CD14-positive monocyte (primary cell): ENCODE results near the gene FHOD3. TPM values are rescaled to one million over a fixed set of nuclear protein-coding genes. Genes with fewer than 3 reads are reported as not detected.

Experiments used
- DNase-seq, 3 donors: peaks; one replicate each; pipeline ENCODE4 v3.0.0-alpha.2; 2011 to 2022
- H2AFZ ChIP-seq: 2 replicates; pipeline ENCODE4 v1.6.0; 2012; ENCODE audit warnings: mild to moderate bottlenecking, low read depth, low read length, inconsistent platforms; ENCODE audit not compliant: insufficient read depth, poor library complexity, severe bottlenecking
- H3K27ac ChIP-seq, 2 donors: 1 replicate in 1 of 2; 2 replicates in 1 of 2; pipeline ENCODE4 v1.5.1; 2012 to 2013; ENCODE audit warnings: low read length in 2 of 2, control low read depth in 1 of 2, inconsistent platforms in 1 of 2, low read depth in 1 of 2, mild to moderate bottlenecking in 1 of 2
- H3K27me3 ChIP-seq, 2 donors: one replicate each; pipeline versions ENCODE4 v1.6.0 to v1.6.1; 2011 to 2013; ENCODE audit warnings: low read length in 2 of 2; ENCODE audit not compliant: control insufficient read depth in 2 of 2, insufficient read depth in 2 of 2
- H3K36me3 ChIP-seq, 2 donors: replicated peaks in 1 of 2; 1 replicate in 1 of 2; 2 replicates in 1 of 2; pipeline versions ENCODE4 v1.5.1 to v1.6.1; 2012 to 2013; ENCODE audit warnings: low read length in 2 of 2, control low read depth in 1 of 2, inconsistent platforms in 1 of 2, mild to moderate bottlenecking in 1 of 2; ENCODE audit not compliant: insufficient read depth in 2 of 2, control insufficient read depth in 1 of 2
- H3K4me1 ChIP-seq, 2 donors: 1 replicate in 1 of 2; 2 replicates in 1 of 2; pipeline versions ENCODE4 v1.5.1 to v1.6.1; 2012 to 2013; ENCODE audit warnings: low read length in 2 of 2, control low read depth in 1 of 2, inconsistent platforms in 1 of 2, mild to moderate bottlenecking in 1 of 2, moderate library complexity in 1 of 2; ENCODE audit not compliant: insufficient read depth in 2 of 2, control insufficient read depth in 1 of 2
- H3K4me2 ChIP-seq: replicated peaks from 2 replicates; pipeline ENCODE3; 2012; ENCODE audit warnings: low read length, moderate library complexity, mild to moderate bottlenecking; ENCODE audit not compliant: poor library complexity, severe bottlenecking; ENCODE audit errors: extremely low read depth
- H3K4me3 ChIP-seq, 3 experiments: fragments of 200-600 bp in 1 of 3; sonication (generic) in 1 of 3; replicated peaks in 1 of 3; 1 replicate in 2 of 3; 2 replicates in 1 of 3; pipeline ENCODE4 v1.5.1; 2011 to 2013; ENCODE audit warnings: low read length in 3 of 3, mild to moderate bottlenecking in 3 of 3, control low read depth in 2 of 3, low read depth in 2 of 3, inconsistent platforms in 1 of 3, moderate library complexity in 1 of 3
- H3K79me2 ChIP-seq: 2 replicates; pipeline ENCODE4 v1.6.0; 2012; ENCODE audit warnings: mild to moderate bottlenecking, control low read depth, inconsistent platforms, low read length, moderate library complexity; ENCODE audit not compliant: insufficient read depth
- H3K9ac ChIP-seq: 2 replicates; pipeline ENCODE4 v1.6.0; 2017; ENCODE audit warnings: low read length, mild to moderate bottlenecking; ENCODE audit not compliant: insufficient read depth, poor library complexity, severe bottlenecking
- H3K9me3 ChIP-seq, 2 donors: replicated peaks in 1 of 2; 1 replicate in 1 of 2; 2 replicates in 1 of 2; pipeline versions ENCODE4 v1.5.1 to v1.6.1; 2012 to 2013; ENCODE audit warnings: low read length in 2 of 2, control low read depth in 1 of 2; ENCODE audit not compliant: control insufficient read depth in 1 of 2, insufficient read depth in 1 of 2
- H4K20me1 ChIP-seq: 2 replicates; pipeline ENCODE4 v1.6.0; 2012; ENCODE audit warnings: mild to moderate bottlenecking, low read length, control low read depth, moderate library complexity; ENCODE audit not compliant: insufficient read depth
- H3K27ac Mint-ChIP-seq, 7 donors: one replicate each; pipeline ENCODE4 v1.8.0; 2020; ENCODE audit warnings: mild to moderate bottlenecking in 7 of 7, mixed read lengths in 7 of 7, moderate library complexity in 6 of 7, inconsistent platforms in 2 of 7
- H3K27me3 Mint-ChIP-seq, 3 donors: one replicate each; pipeline ENCODE4 v1.8.0; 2021 to 2022; ENCODE audit warnings: low read depth in 3 of 3, mild to moderate bottlenecking in 3 of 3, mixed read lengths in 3 of 3, moderate library complexity in 3 of 3, inconsistent platforms in 1 of 3
- H3K36me3 Mint-ChIP-seq, 2 donors: one replicate each; pipeline ENCODE4 v1.8.0; 2020; ENCODE audit warnings: mixed read lengths in 2 of 2, inconsistent platforms in 1 of 2, mild to moderate bottlenecking in 1 of 2
- H3K4me1 Mint-ChIP-seq: one replicate; pipeline ENCODE4 v1.8.0; 2020; ENCODE audit warnings: mild to moderate bottlenecking, mixed read lengths
- H3K4me3 Mint-ChIP-seq, 2 donors: one replicate each; pipeline ENCODE4 v1.8.0; 2020; ENCODE audit warnings: mild to moderate bottlenecking in 2 of 2, mixed read lengths in 2 of 2, moderate library complexity in 1 of 2
- H3K9me3 Mint-ChIP-seq, 7 donors: one replicate each; pipeline ENCODE4 v1.8.0; 2020 to 2022; ENCODE audit warnings: mixed read lengths in 7 of 7, mild to moderate bottlenecking in 6 of 7, moderate library complexity in 6 of 7, inconsistent platforms in 2 of 7
- WGBS: methylation state at CpG from one replicate; pipeline ENCODE4 v1.1.5; 2013; ENCODE audit warnings: missing lambda C conversion rate; ENCODE audit not compliant: insufficient coverage; 5-methylcytosine and 5-hydroxymethylcytosine counted together
- intact Hi-C, 2 donors: fragments of 100-400 bp; cut with micrococcal nuclease; formaldehyde crosslinking; loops; one replicate each; pipeline versions ENCODE4 v1.15.0 to v1.15.1; 2023
- polyA plus RNA-seq, 3 donors: library from polyadenylated mRNA; depleted of rRNA in 1 of 3; unstranded in 2 of 3; stranded (reverse) in 1 of 3; fragments of 300-500 nt in 2 of 3; fragments of >200 nt in 1 of 3; fragmentation: Illumina TruSeq in 2 of 3; gene quantifications; 1 replicate in 2 of 3; 2 replicates in 1 of 3; pipeline ENCODE4 v1.2.3, GENCODE V29; 2012 to 2021
- TF ChIP-seq, protein P1 (sequence below): fragments of 200-600 bp; IDR thresholded peaks from one replicate; pipeline ENCODE4 v1.8.0; 2022; ENCODE audit warnings: antibody characterized with exemption, mild to moderate bottlenecking

FHOD3 gene
- polyA plus RNA-seq, 3 donors: not detected

DNA sequence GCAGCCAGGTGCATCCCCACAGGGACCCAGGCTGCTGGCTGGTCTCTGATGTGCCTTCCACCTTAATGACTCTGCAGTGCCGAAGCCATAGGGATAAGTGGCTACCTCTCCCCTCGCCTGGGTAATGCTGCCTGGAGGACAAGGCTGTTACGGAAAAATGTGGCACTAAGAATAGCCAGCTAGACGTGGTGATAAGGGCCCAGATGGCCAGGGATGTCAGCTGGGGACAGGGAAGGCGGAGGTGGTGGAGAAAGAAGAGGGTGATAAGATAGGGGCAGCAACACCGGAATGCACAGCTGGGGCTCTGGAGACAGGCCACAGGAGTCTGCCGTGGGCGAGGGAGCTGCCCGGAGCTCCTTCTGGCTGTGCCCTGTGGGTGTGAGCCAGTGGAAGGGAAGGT is 170.6 kb downstream of the FHOD3 start:
- no peak overlapping the region for H3K27ac Mint-ChIP-seq
- intact Hi-C loops: no loop called here

DNA sequence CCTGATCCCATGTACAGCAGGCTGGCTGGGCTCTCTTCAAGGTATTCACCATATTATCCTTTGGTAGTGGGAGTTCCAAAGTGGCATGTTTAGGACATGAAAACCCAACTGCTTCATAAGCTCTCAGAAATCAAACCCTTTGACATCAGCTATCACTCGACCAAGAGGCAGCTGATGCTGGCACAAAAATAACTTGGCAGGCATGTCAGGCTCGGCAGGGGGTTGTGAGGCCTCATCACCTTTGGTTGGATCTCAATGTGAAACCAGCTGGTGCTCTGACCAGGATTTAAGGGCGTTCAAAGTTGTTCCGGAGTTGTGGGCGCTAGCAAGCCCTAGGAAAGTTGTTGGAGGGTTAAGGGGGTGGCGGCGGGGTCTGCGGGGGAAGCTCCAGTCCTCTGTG is 171.9 kb downstream of the FHOD3 start:
- Histone ChIP-seq H3K9me3 (no peaks in the 10 kb centered on the region), H3K27ac (no peak overlapping the region), H3K4me3 (no peak overlapping the region), H2AFZ (no peak overlapping the region), H3K4me1 (no peaks in the 10 kb centered on the region), H3K79me2 (no peaks in the 10 kb centered on the region), H4K20me1 (no peaks in the 10 kb centered on the region), H3K4me2 (no peak overlapping the region), H3K9ac (no peak overlapping the region), H3K27me3 (no peaks in the 10 kb centered on the region), H3K36me3 (no peaks in the 10 kb centered on the region)
- H3K36me3 Mint-ChIP-seq: no peaks in the 10 kb centered on the region
- H3K27me3 Mint-ChIP-seq: peaks cover 0 to 2% (median 0%) of the 10 kb centered on the region in 3 donors
- H3K27ac Mint-ChIP-seq: no peak overlapping the region
- WGBS: 90% methylated on average over 3 of the region's 8 CpGs
- H3K4me1 Mint-ChIP-seq: no peaks in the 10 kb centered on the region
- H3K4me3 Mint-ChIP-seq: no peak overlapping the region
- peaks cover 0 to 3% (median 0%) of the 10 kb centered on the region in 7 donors for H3K9me3 Mint-ChIP-seq
- intact Hi-C loops: no loop called here
- TF ChIP-seq, protein P1, sequence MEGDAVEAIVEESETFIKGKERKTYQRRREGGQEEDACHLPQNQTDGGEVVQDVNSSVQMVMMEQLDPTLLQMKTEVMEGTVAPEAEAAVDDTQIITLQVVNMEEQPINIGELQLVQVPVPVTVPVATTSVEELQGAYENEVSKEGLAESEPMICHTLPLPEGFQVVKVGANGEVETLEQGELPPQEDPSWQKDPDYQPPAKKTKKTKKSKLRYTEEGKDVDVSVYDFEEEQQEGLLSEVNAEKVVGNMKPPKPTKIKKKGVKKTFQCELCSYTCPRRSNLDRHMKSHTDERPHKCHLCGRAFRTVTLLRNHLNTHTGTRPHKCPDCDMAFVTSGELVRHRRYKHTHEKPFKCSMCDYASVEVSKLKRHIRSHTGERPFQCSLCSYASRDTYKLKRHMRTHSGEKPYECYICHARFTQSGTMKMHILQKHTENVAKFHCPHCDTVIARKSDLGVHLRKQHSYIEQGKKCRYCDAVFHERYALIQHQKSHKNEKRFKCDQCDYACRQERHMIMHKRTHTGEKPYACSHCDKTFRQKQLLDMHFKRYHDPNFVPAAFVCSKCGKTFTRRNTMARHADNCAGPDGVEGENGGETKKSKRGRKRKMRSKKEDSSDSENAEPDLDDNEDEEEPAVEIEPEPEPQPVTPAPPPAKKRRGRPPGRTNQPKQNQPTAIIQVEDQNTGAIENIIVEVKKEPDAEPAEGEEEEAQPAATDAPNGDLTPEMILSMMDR: no peak
- DNase-seq: no peak

More for the DNA sequence above, 170.6 kb downstream of the FHOD3 start:
- no peak overlapping the region for H2AFZ ChIP-seq
- H3K36me3 ChIP-seq: no peaks in the 10 kb centered on the region
- no peaks in the 10 kb centered on the region for H3K79me2 ChIP-seq
- H3K27ac ChIP-seq: no peak overlapping the region
- no peaks in the 10 kb centered on the region for H3K36me3 Mint-ChIP-seq
- H3K27me3 Mint-ChIP-seq: peaks cover 0 to 2% (median 0%) of the 10 kb centered on the region in 3 donors
- H3K4me3 ChIP-seq: no peak overlapping the region
- H3K4me1 ChIP-seq: no peaks in the 10 kb centered on the region
- H3K4me2 ChIP-seq: no peak overlapping the region
- no peaks in the 10 kb centered on the region for H3K4me1 Mint-ChIP-seq
- H3K9me3 Mint-ChIP-seq: peaks cover 0 to 3% (median 0%) of the 10 kb centered on the region in 7 donors
- H3K27me3 ChIP-seq: no peaks in the 10 kb centered on the region
- DNase-seq: no peak
- no peaks in the 10 kb centered on the region for H3K9me3 ChIP-seq
- WGBS: 94% methylated on average over 9 of the region's 9 CpGs
- H3K9ac ChIP-seq: no peak overlapping the region
- H3K4me3 Mint-ChIP-seq: no peak overlapping the region
- TF ChIP-seq, protein P1: no peak
- no peaks in the 10 kb centered on the region for H4K20me1 ChIP-seq
